HG03521 (cell line): ENCODE measurements around the gene HSD11B1.
"Not testable (repeated sequence)": the region's sequence is repeated elsewhere in the genome, so short reads cannot be mapped to it uniquely, and the experiment has no call there.

Experiments
- ATAC-seq: cut with Tn5 transposase; IDR thresholded peaks from one replicate; pipeline ENCODE4 v1.9.1; 2021; ENCODE audit warnings: mild to moderate bottlenecking, moderate library complexity; ENCODE audit not compliant: unreplicated experiment

Gene HSD11B1

GRCh38 chr1:209689477-209689876 is 15.2 kb upstream of the HSD11B1 start:
- no peak for ATAC-seq

- ATAC-seq, result no peak
Observed at GRCh38 chr1:209691237-209691636, 13.4 kb upstream of the HSD11B1 start.

- ATAC-seq, result no peak
Observed at GRCh38 chr1:209692296-209692695, 12.3 kb upstream of the HSD11B1 start.

GRCh38 chr1:209692745-209693504 is 11.7 kb upstream of the HSD11B1 start:
- no peak for ATAC-seq

GRCh38 chr1:209696673-209697072 is 8.0 kb upstream of the HSD11B1 start:
- no peak for ATAC-seq

GRCh38 chr1:209697126-209697525 is 7.5 kb upstream of the HSD11B1 start:
- no peak for ATAC-seq

GRCh38 chr1:209700686-209701085 is 4.0 kb upstream of the HSD11B1 start:
- not testable (repeated sequence) for ATAC-seq

GRCh38 chr1:209702832-209703231 is 1.8 kb upstream of the HSD11B1 start:
- no peak for ATAC-seq

- ATAC-seq, result no peak
Observed at GRCh38 chr1:209703834-209704504, 677 bp upstream of the HSD11B1 start.

- ATAC-seq, result no peak
Observed at GRCh38 chr1:209705033-209705598, 470 bp downstream of the HSD11B1 start.

GRCh38 chr1:209706622-209707021 is 2.0 kb downstream of the HSD11B1 start:
- ATAC-seq, result no peak

GRCh38 chr1:209707308-209707707 is 2.7 kb downstream of the HSD11B1 start:
- no peak for ATAC-seq

GRCh38 chr1:209708297-209708696 is 3.7 kb downstream of the HSD11B1 start:
- no peak for ATAC-seq

- ATAC-seq, result no peak
Observed at GRCh38 chr1:209710093-209710492, 5.4 kb downstream of the HSD11B1 start.

- ATAC-seq, result no peak
Observed at GRCh38 chr1:209710847-209711246, 6.2 kb downstream of the HSD11B1 start.

- ATAC-seq, result no peak
Observed at GRCh38 chr1:209714338-209714737, 9.7 kb downstream of the HSD11B1 start.

- ATAC-seq, result no peak
Observed at GRCh38 chr1:209715314-209715713, 10.7 kb downstream of the HSD11B1 start.

GRCh38 chr1:209717818-209718217 is 13.2 kb downstream of the HSD11B1 start:
- ATAC-seq, result no peak

GRCh38 chr1:209720326-209720725 is 15.7 kb downstream of the HSD11B1 start:
- no peak for ATAC-seq

- ATAC-seq, result no peak
Observed at GRCh38 chr1:209720826-209721225, 16.2 kb downstream of the HSD11B1 start.

GRCh38 chr1:209721323-209721722 is 16.7 kb downstream of the HSD11B1 start:
- ATAC-seq, result no peak

- ATAC-seq, result no peak
Observed at GRCh38 chr1:209723265-209723664, 18.6 kb downstream of the HSD11B1 start.
